Measurements from ENCODE around the gene SYNJ2.

GRCh38 chr6:157955675-157956074 lies 26.0 kb upstream of the SYNJ2 start:
- TF ChIP-seq TCF7L2 (IDR thresholded peaks at IDR 0.05; ENCODE audit: low read depth, low read length) = no peak
- TF ChIP-seq CTCF (IDR thresholded peaks at IDR 0.05) = no peak
